NCI-H2227 (cell line): ENCODE measurements around the gene DOC2B.
"Not testable (repeated sequence)": the region's sequence is repeated elsewhere in the genome, so short reads cannot be mapped to it uniquely, and the experiment has no call there.

Source experiments
- DNase-seq: peaks from one replicate; lab custom pipeline; 2025; ENCODE audit not compliant: unreplicated experiment; lab: John Stamatoyannopoulos, UW

DOC2B gene

GRCh38 chr17:181245-182049 lies at the start of gene DOC2B:
TSS of gene DOC2B (minus strand) at chr17:181650. CDS start at chr17:181479, 171 bp downstream.
- peak; percentile 51 for DNase-seq

GRCh38 chr17:230395-230770 lies 48.9 kb upstream of the DOC2B start:
- no peak for DNase-seq

GRCh38 chr17:229709-230394 lies 48.4 kb upstream of the DOC2B start:
- no peak for DNase-seq

- DNase-seq = no peak
Observed at GRCh38 chr17:228951-229708, 47.7 kb upstream of the DOC2B start.

GRCh38 chr17:227946-228615 lies 46.6 kb upstream of the DOC2B start:
- no peak for DNase-seq

GRCh38 chr17:227078-227945 lies 45.9 kb upstream of the DOC2B start:
- DNase-seq = peak; percentile 51

GRCh38 chr17:226108-227077 lies 44.9 kb upstream of the DOC2B start:
- no peak for DNase-seq

GRCh38 chr17:225551-225950 lies 44.1 kb upstream of the DOC2B start:
- DNase-seq = no peak

- not testable (repeated sequence) for DNase-seq
Observed at GRCh38 chr17:224576-224975, 43.1 kb upstream of the DOC2B start.

- no peak for DNase-seq
Observed at GRCh38 chr17:223723-224471, 42.4 kb upstream of the DOC2B start.

GRCh38 chr17:222172-222571 lies 40.7 kb upstream of the DOC2B start:
- DNase-seq = no peak

GRCh38 chr17:219696-220095 lies 38.2 kb upstream of the DOC2B start:
- DNase-seq = no peak

- DNase-seq = no peak
Observed at GRCh38 chr17:218432-219110, 37.1 kb upstream of the DOC2B start.

- no peak for DNase-seq
Observed at GRCh38 chr17:216625-217024, 35.2 kb upstream of the DOC2B start.

- not testable (repeated sequence) for DNase-seq
Observed at GRCh38 chr17:215563-216478, 34.4 kb upstream of the DOC2B start.

GRCh38 chr17:214881-215331 lies 33.5 kb upstream of the DOC2B start:
- DNase-seq = no peak
